ENCODE measurements around the gene GSG1L2.

DNA sequence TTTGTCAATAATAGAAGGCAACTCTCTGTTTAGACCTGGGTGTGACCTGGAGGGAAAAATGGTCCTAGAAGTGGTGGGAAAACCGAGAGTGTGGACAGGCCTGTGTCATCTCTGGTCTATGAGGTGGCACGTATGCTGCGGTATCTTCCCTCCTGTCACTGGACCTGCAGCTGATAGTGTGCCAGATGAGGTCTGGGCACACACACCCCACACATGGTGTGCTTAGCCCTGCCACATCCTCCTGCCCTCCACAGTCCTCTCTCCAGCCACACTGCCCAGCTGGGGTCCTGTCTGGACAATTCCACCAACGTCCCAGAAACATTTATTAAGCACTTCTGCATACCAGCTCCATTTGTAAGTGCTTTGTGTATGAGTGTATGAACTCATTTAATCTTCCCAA is 41.1 kb upstream of the GSG1L2 start:
- TF ChIP-seq POLR2AphosphoS5 (IDR thresholded peaks at IDR 0.05; ENCODE audit: borderline replicate concordance, low read depth, low read length) (no peak), EZH2 (IDR thresholded peaks at IDR 0.05) (no peak), FOXP2 (optimal IDR thresholded peaks at IDR 0.05; ENCODE audit: control extremely low read depth, extremely low read length, insufficient read depth) (no peak)
